K562 (cell line): ENCODE data around the gene FKBP2. TPM values are rescaled to one million over a fixed set of nuclear protein-coding genes. Genes with fewer than 3 reads are reported as not detected.

Experiments
- ADNP ChIP-seq: fragments of 200-800 bp; sonication (Bioruptor generic); IDR thresholded peaks from 2 replicates; pipeline ENCODE4 v1.6.1; 2016; ENCODE audit warnings: missing genetic modification characterization, missing compliant biosample characterization
- BDP1 ChIP-seq: IDR thresholded peaks from 3 replicates; pipeline ENCODE4 v1.6.1; 2011; ENCODE audit not compliant: insufficient read length, insufficient read depth
- GABPA ChIP-seq: fragments of 200-800 bp; sonication (Bioruptor generic); conservative IDR thresholded peaks from 2 replicates; pipeline ENCODE4 v1.6.1; 2016; ENCODE audit warnings: low read depth, missing genetic modification characterization, missing compliant biosample characterization
- HLTF ChIP-seq: fragments of 450-650 bp; IDR thresholded peaks from 2 replicates; pipeline ENCODE4 v1.6.1; 2016
- HNRNPH1 ChIP-seq: fragments of 200-400 bp; formaldehyde crosslinking; optimal IDR thresholded peaks from 2 replicates; pipeline ENCODE3; 2017; ENCODE audit warnings: low read depth, mild to moderate bottlenecking, low read length, moderate library complexity
- HNRNPUL1 ChIP-seq: fragments of 200-400 bp; formaldehyde crosslinking; IDR thresholded peaks from 2 replicates; pipeline ENCODE4 v1.6.1; 2017; ENCODE audit warnings: low read length
- MCM3 ChIP-seq: fragments of 450-650 bp; IDR thresholded peaks from 2 replicates; pipeline ENCODE4 v1.6.1; 2016
- SMARCB1 ChIP-seq: IDR thresholded peaks from 2 replicates; pipeline ENCODE4 v1.6.1; 2011; ENCODE audit warnings: improper control_type of control experiment, low read depth; ENCODE audit not compliant: insufficient read length
- ZBED1 ChIP-seq: IDR thresholded peaks from 2 replicates; pipeline ENCODE4 v1.6.1; 2014
- ZNF3 ChIP-seq: fragments of 250-450 bp; sonication (Bioruptor Pico); IDR thresholded peaks from 2 replicates; pipeline ENCODE4 v1.5.0; 2021; ENCODE audit warnings: mild to moderate bottlenecking, moderate library complexity
- polyA plus RNA-seq, 8 experiments: library from polyadenylated mRNA; depleted of rRNA in 4 of 8; stranded (reverse) in 5 of 8; unstranded in 3 of 8; fragments of >200 nt; fragmentation: Nextera tagmentation in 2 of 8; fragmentation: Illumina TruSeq in 1 of 8; extraction: Ambion mirVana in 2 of 8; extraction: Trizol in 1 of 8; gene quantifications; 2 replicates each; pipeline versions ENCODE4 v1.2.1 to v1.2.3, GENCODE V29; 2011 to 2014; ENCODE audit warnings: inconsistent platforms in 1 of 8, missing spikeins in 1 of 8
- total RNA-seq, 7 experiments: library from RNA; depleted of rRNA in 6 of 7; stranded (reverse); fragments of >200 nt in 6 of 7; fragmentation: Illumina TruSeq in 2 of 7; extraction: Trizol in 2 of 7; gene quantifications; 2 replicates each; pipeline versions ENCODE4 v1.2.1 to v1.2.3, GENCODE V29; 2011 to 2021; ENCODE audit warnings: low replicate concordance in 1 of 7
- TF ChIP-seq, protein P1 (sequence below): fragments of 250-450 bp; sonication (Bioruptor Pico); IDR thresholded peaks from 2 replicates; pipeline ENCODE4 v1.5.0; 2020; ENCODE audit warnings: mild to moderate bottlenecking, borderline replicate concordance
- TF ChIP-seq, protein P2 (sequence below), 2 experiments: fragments of 450-650 bp; conservative IDR thresholded peaks; 2 replicates each; pipeline ENCODE4 v1.6.1; 2017; ENCODE audit warnings: mild to moderate bottlenecking in 2 of 2, moderate library complexity in 2 of 2
- TF ChIP-seq, protein P3 (sequence below), 2 experiments: IDR thresholded peaks; 2 replicates each; pipeline ENCODE4 v1.6.1; 2012; ENCODE audit warnings: improper control_type of control experiment in 2 of 2, low read depth in 2 of 2, low read length in 2 of 2, borderline replicate concordance in 1 of 2
- TF ChIP-seq, protein P4 (sequence below): fragments of 250-450 bp; sonication (Bioruptor Pico); IDR thresholded peaks from 2 replicates; pipeline ENCODE4 v1.5.0; 2020; ENCODE audit warnings: mild to moderate bottlenecking
- TF ChIP-seq, protein P5 (sequence below): IDR thresholded peaks from 2 replicates; pipeline ENCODE4 v1.6.1; 2012; ENCODE audit warnings: low read depth, low read length, improper control_type of control experiment, borderline replicate concordance
- TF ChIP-seq, protein P6 (sequence below): fragments of 450-650 bp; IDR thresholded peaks from 2 replicates; pipeline ENCODE4 v1.6.1; 2014; ENCODE audit warnings: low read depth, mild to moderate bottlenecking, moderate library complexity, borderline replicate concordance

FKBP2 gene
- total and polyA plus RNA-seq, 9 of the 15 experiments (the other 6 are each of a cell fraction or from before 2014, with no cell fraction given): 3.5 to 151 (median 58.1) TPM

DNA sequence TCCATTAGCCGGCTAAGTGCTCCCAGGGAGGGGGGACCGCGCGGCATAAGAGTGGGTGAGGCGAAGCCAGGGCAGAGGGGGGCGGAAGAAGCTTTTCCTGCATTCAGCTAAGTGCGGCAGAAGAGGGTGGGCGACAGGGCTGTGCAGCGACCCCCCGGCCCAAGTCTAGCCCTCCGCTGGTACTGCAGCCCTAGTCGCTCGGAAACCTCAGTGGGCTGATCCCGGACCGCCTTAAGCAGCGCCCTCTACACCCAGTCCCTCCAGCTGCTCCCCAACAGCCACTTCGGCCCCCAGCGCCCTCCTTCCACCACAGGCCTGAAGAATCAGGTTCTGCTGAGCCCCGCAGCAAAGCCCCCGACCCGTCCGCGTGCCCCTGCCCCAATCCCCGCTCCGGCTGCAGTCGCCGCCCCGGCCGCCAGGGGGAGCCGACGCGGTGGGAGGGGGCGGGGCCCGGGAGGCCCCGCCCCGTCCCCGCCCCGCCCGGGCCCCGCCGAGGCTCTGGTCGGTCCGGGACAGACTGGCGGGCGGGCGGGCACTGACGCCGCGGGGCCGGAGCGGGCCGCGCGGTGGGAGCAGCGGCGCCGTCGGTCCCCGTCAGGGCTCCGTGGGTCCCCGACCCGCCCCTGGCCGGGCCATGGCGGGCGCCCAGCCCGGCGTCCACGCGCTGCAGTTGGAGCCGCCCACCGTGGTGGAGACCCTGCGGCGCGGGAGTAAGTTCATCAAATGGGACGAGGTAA is 10.3 kb downstream of the FKBP2 start, which contains the start of gene PLCB3 (continued):
- peak; percentile 36; the same call in 1 of the 2 replicates for TF ChIP-seq ZBED1
- TF ChIP-seq, protein P1, sequence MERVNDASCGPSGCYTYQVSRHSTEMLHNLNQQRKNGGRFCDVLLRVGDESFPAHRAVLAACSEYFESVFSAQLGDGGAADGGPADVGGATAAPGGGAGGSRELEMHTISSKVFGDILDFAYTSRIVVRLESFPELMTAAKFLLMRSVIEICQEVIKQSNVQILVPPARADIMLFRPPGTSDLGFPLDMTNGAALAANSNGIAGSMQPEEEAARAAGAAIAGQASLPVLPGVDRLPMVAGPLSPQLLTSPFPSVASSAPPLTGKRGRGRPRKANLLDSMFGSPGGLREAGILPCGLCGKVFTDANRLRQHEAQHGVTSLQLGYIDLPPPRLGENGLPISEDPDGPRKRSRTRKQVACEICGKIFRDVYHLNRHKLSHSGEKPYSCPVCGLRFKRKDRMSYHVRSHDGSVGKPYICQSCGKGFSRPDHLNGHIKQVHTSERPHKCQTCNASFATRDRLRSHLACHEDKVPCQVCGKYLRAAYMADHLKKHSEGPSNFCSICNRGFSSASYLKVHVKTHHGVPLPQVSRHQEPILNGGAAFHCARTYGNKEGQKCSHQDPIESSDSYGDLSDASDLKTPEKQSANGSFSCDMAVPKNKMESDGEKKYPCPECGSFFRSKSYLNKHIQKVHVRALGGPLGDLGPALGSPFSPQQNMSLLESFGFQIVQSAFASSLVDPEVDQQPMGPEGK (CRISPR knock-in tag): no peak
- TF ChIP-seq, protein P2, sequence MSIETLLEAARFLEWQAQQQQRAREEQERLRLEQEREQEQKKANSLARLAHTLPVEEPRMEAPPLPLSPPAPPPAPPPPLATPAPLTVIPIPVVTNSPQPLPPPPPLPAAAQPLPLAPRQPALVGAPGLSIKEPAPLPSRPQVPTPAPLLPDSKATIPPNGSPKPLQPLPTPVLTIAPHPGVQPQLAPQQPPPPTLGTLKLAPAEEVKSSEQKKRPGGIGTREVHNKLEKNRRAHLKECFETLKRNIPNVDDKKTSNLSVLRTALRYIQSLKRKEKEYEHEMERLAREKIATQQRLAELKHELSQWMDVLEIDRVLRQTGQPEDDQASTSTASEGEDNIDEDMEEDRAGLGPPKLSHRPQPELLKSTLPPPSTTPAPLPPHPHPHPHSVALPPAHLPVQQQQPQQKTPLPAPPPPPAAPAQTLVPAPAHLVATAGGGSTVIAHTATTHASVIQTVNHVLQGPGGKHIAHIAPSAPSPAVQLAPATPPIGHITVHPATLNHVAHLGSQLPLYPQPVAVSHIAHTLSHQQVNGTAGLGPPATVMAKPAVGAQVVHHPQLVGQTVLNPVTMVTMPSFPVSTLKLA (conservative IDR thresholded peaks at IDR 0.05): peak in 1 of 2 experiments; percentile 28; a peak in 1 of 4 replicates
- no peak for TF ChIP-seq HNRNPUL1
- TF ChIP-seq, protein P3, sequence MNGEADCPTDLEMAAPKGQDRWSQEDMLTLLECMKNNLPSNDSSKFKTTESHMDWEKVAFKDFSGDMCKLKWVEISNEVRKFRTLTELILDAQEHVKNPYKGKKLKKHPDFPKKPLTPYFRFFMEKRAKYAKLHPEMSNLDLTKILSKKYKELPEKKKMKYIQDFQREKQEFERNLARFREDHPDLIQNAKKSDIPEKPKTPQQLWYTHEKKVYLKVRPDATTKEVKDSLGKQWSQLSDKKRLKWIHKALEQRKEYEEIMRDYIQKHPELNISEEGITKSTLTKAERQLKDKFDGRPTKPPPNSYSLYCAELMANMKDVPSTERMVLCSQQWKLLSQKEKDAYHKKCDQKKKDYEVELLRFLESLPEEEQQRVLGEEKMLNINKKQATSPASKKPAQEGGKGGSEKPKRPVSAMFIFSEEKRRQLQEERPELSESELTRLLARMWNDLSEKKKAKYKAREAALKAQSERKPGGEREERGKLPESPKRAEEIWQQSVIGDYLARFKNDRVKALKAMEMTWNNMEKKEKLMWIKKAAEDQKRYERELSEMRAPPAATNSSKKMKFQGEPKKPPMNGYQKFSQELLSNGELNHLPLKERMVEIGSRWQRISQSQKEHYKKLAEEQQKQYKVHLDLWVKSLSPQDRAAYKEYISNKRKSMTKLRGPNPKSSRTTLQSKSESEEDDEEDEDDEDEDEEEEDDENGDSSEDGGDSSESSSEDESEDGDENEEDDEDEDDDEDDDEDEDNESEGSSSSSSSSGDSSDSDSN (IDR thresholded peaks at IDR 0.05; ENCODE audit: borderline replicate concordance in 1 of 2, low read depth in 2 of 2, low read length in 2 of 2): 0 out of 4 replicates have a peak, but pooled peaks of 1 of the 2 experiments have one; percentile 29
- TF ChIP-seq, protein P4, sequence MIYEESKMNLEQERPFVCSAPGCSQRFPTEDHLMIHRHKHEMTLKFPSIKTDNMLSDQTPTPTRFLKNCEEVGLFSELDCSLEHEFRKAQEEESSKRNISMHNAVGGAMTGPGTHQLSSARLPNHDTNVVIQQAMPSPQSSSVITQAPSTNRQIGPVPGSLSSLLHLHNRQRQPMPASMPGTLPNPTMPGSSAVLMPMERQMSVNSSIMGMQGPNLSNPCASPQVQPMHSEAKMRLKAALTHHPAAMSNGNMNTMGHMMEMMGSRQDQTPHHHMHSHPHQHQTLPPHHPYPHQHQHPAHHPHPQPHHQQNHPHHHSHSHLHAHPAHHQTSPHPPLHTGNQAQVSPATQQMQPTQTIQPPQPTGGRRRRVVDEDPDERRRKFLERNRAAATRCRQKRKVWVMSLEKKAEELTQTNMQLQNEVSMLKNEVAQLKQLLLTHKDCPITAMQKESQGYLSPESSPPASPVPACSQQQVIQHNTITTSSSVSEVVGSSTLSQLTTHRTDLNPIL (CRISPR knock-in tag): no peak
- TF ChIP-seq, protein P5, sequence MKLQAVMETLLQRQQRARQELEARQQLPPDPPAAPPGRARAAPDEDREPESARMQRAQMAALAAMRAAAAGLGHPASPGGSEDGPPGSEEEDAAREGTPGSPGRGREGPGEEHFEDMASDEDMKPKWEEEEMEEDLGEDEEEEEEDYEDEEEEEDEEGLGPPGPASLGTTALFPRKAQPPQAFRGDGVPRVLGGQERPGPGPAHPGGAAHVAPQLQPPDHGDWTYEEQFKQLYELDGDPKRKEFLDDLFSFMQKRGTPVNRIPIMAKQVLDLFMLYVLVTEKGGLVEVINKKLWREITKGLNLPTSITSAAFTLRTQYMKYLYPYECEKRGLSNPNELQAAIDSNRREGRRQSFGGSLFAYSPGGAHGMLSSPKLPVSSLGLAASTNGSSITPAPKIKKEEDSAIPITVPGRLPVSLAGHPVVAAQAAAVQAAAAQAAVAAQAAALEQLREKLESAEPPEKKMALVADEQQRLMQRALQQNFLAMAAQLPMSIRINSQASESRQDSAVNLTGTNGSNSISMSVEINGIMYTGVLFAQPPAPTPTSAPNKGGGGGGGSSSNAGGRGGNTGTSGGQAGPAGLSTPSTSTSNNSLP: no peak
- TF ChIP-seq, protein P6, sequence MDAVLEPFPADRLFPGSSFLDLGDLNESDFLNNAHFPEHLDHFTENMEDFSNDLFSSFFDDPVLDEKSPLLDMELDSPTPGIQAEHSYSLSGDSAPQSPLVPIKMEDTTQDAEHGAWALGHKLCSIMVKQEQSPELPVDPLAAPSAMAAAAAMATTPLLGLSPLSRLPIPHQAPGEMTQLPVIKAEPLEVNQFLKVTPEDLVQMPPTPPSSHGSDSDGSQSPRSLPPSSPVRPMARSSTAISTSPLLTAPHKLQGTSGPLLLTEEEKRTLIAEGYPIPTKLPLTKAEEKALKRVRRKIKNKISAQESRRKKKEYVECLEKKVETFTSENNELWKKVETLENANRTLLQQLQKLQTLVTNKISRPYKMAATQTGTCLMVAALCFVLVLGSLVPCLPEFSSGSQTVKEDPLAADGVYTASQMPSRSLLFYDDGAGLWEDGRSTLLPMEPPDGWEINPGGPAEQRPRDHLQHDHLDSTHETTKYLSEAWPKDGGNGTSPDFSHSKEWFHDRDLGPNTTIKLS: no peak
- TF ChIP-seq MCM3: no peak
- no peak for TF ChIP-seq ADNP (tag)
- TF ChIP-seq HNRNPH1: no peak
- no peak for TF ChIP-seq SMARCB1
- no peak; the same call in 1 of the 2 replicates for TF ChIP-seq GABPA (tag)
- peak; percentile 39; the same call in 1 of the 2 replicates for TF ChIP-seq HLTF
- no peak for TF ChIP-seq ZNF3 (CRISPR knock-in tag)
- TF ChIP-seq BDP1: no peak
